ENCODE measurements around the gene RBM20. TPM values are rescaled to one million over a fixed set of nuclear protein-coding genes. Genes with fewer than 3 reads are reported as not detected.
"Not testable (repeated sequence)": the region's sequence is repeated elsewhere in the genome, so short reads cannot be mapped to it uniquely, and the experiment has no call there.

The RBM20 gene
- total RNA-seq, 1 experiment from 2014 or later, result not detected

DNA sequence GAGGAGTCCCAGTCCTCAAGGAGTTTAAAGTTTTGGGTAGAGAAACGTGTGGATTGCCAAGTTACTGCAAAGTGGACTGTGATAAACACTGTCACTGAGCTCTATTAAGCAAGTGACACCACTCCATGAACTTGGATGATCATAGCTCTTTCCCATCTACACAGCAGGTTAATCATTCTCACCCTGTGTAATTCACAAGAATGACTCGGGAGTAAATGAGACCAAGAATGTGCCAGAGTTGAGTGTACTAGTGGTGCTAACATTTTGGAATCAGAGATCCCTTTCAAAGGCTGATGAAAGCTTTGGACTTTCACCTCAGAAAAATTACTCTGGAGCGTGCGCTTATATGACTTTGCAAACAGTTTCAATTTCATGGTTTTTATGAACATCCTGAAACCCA is 80.8 kb downstream of the RBM20 start:
- no peak overlapping the region for H3K27ac Mint-ChIP-seq (ENCODE audit: unreplicated experiment)
- no TSS peak for BruUV-seq (replicated peaks)
- H3K27me3 Mint-ChIP-seq (ENCODE audit: unreplicated experiment), result peaks cover 44% of the 10 kb centered on the region
- CTCF ChIA-PET, result no interaction called here
- H3K4me1 Mint-ChIP-seq (ENCODE audit: low read depth, unreplicated experiment), result no peaks in the 10 kb centered on the region
- no peak for DNase-seq
- intact Hi-C loops (cut with micrococcal nuclease; ENCODE audit: unreplicated experiment), result no loop called here
- H3K4me3 Mint-ChIP-seq (ENCODE audit: low read depth, unreplicated experiment), result no peak overlapping the region
- H3K9me3 Mint-ChIP-seq (ENCODE audit: low read depth, unreplicated experiment), result no peaks in the 10 kb centered on the region
- no peaks in the 10 kb centered on the region for H3K36me3 Mint-ChIP-seq (ENCODE audit: insufficient read depth, unreplicated experiment)
- TF ChIP-seq, protein P1, sequence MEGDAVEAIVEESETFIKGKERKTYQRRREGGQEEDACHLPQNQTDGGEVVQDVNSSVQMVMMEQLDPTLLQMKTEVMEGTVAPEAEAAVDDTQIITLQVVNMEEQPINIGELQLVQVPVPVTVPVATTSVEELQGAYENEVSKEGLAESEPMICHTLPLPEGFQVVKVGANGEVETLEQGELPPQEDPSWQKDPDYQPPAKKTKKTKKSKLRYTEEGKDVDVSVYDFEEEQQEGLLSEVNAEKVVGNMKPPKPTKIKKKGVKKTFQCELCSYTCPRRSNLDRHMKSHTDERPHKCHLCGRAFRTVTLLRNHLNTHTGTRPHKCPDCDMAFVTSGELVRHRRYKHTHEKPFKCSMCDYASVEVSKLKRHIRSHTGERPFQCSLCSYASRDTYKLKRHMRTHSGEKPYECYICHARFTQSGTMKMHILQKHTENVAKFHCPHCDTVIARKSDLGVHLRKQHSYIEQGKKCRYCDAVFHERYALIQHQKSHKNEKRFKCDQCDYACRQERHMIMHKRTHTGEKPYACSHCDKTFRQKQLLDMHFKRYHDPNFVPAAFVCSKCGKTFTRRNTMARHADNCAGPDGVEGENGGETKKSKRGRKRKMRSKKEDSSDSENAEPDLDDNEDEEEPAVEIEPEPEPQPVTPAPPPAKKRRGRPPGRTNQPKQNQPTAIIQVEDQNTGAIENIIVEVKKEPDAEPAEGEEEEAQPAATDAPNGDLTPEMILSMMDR (IDR thresholded peaks at IDR 0.05; ENCODE audit: unreplicated experiment), result no peak

DNA sequence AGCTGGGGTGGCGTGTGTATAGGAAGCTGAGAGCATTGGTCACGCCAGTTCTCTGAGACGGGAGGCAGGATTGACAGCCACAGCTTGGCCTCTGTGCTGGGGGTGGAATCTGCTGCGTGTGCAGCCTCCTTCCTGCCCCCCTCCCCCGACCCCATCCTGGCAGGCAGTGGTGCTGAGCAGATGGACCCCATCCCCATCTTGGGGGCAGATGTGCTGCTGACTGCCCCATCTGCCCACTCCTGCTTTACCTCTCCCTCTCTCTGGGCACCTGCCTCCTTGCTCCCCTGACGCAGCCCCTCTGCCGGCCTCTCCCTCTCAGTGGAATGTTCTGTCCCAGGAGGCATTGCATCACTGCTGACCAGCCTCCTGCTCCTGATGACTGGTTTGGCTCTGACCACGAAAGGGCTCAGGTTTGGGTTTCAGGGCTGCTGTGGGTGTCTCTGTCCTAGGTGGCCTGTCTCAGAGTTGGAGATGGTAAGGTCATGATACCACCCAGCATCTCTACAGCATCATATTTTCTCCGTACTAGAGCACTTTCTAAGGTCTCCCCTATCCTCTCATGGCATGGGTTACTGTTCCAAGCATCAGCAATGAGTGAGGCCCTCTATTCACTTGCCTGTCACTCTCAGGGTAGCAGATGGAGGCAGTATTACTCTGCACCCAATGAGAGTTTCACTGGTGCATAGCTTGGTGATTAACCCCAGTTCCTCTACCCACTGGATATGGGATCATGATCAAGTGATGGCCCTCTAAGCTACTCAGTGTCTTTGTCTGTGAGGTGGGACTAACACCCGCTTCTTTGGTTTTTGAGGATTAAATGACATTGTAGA is 81.9 kb downstream of the RBM20 start:
- intact Hi-C loops (cut with micrococcal nuclease; ENCODE audit: unreplicated experiment), result no loop called here
- Mint-ChIP-seq H3K27ac (ENCODE audit: unreplicated experiment) (no peak overlapping the region), H3K27me3 (ENCODE audit: unreplicated experiment) (peaks cover 39% of the 10 kb centered on the region), H3K36me3 (ENCODE audit: insufficient read depth, unreplicated experiment) (no peaks in the 10 kb centered on the region), H3K9me3 (ENCODE audit: low read depth, unreplicated experiment) (no peaks in the 10 kb centered on the region), H3K4me1 (ENCODE audit: low read depth, unreplicated experiment) (no peaks in the 10 kb centered on the region), H3K4me3 (ENCODE audit: low read depth, unreplicated experiment) (no peak overlapping the region)
- no TSS peak for BruUV-seq (replicated peaks)
- CTCF ChIA-PET, result no interaction called here
- peak; percentile 4 for DNase-seq
- TF ChIP-seq, protein P1 (IDR thresholded peaks at IDR 0.05; ENCODE audit: unreplicated experiment), result no peak

DNA sequence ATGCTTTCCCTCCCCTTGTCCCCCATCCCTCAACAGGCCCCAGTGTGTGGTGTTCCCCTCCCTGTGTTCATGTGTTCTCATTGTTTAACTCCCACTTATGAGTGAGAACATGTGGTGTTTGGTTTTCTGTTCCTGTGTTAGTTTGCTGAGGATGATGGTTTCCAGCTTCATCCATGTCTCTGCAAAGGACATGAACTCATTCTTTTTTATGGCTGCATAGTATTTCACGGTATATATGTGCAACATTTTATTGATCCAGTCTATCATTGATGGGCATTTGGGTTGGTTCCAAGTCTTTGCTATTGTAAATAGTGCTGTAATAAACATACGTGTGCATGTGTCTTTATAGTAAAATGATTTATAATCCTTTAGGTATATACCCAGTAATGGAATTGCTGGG is 83.6 kb downstream of the RBM20 start:
- H3K36me3 Mint-ChIP-seq (ENCODE audit: insufficient read depth, unreplicated experiment); H3K4me3 Mint-ChIP-seq (ENCODE audit: low read depth, unreplicated experiment); H3K9me3 Mint-ChIP-seq (ENCODE audit: low read depth, unreplicated experiment); H3K27ac Mint-ChIP-seq (ENCODE audit: unreplicated experiment); H3K4me1 Mint-ChIP-seq (ENCODE audit: low read depth, unreplicated experiment); intact Hi-C loops (cut with micrococcal nuclease; ENCODE audit: unreplicated experiment); DNase-seq; CTCF ChIA-PET; BruUV-seq (replicated peaks): not testable (repeated sequence)
- peaks cover 50% of the 10 kb centered on the region for H3K27me3 Mint-ChIP-seq (ENCODE audit: unreplicated experiment)

DNA sequence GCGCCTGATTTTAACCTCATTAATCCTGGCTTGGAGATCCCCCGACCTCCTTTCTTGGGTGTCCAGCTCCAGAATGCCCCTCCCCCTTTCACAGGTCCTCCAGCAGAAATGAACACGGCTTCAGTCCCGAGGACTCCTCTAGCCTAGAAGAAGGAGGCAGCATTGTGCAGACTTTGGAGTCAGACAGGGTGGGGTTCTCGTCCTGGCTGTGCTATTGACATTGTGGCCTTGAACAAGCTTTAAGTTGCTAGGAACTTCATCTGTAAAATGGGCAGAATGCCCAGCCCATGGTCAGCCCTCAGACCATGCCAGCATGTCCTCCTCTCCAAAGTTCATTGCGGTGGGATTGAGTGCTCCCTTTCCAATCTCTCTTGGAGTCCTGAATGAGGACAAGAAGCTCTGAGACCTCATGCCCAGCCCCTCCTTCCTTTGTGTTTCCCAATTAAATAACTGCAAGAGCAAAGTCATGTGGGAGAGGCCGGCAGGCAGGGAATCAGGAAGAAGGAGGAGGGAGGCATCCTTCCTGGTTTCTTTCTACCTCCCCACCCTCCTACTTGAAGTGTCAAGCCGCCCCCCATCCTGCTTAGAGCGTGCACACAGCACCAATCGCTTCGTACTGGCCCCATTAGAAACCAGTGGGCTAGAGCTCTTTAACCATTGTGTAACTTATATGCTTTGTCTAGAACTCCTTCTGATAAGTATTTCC is 86.4 kb downstream of the RBM20 start:
- intact Hi-C loops (cut with micrococcal nuclease; ENCODE audit: unreplicated experiment), result no loop called here
- TF ChIP-seq, protein P1 (IDR thresholded peaks at IDR 0.05; ENCODE audit: unreplicated experiment), result no peak
- no TSS peak for BruUV-seq (replicated peaks)

More for the DNA sequence above, 86.4 kb downstream of the RBM20 start:
- Mint-ChIP-seq H3K27me3 (ENCODE audit: unreplicated experiment) (peaks cover 55% of the 10 kb centered on the region), H3K36me3 (ENCODE audit: insufficient read depth, unreplicated experiment) (peaks cover 3% of the 10 kb centered on the region), H3K27ac (ENCODE audit: unreplicated experiment) (no peak overlapping the region), H3K4me1 (ENCODE audit: low read depth, unreplicated experiment) (peaks cover 9% of the 10 kb centered on the region), H3K9me3 (ENCODE audit: low read depth, unreplicated experiment) (no peaks in the 10 kb centered on the region), H3K4me3 (ENCODE audit: low read depth, unreplicated experiment) (no peak overlapping the region)
- DNase-seq, result no peak
- CTCF ChIA-PET, result interaction anchor here (0.6 kb wide), 1 partner anchor 460 kb away, joined by 3 read pairs; no protein-coding TSS in a partner anchor

Measured in Calu3 (cell line).